Epithelial cell of alveolus of lung (primary cell): ENCODE measurements around the gene PDIA6. TPM values are rescaled to one million over a fixed set of nuclear protein-coding genes. Genes with fewer than 3 reads are reported as not detected.

Experiments
- total RNA-seq: library from RNA; depleted of rRNA; stranded (reverse); fragments of >200 nt; gene quantifications from 2 replicates; pipeline ENCODE4 v1.2.1, GENCODE V29; 2015

The PDIA6 gene
- 205 and 465 TPM in 2 replicates for total RNA-seq

GRCh38 chr2:10812362-10813162, at the start of gene PDIA6:
Gene PDIA6 (minus strand): TSS chr2:10812785. CDS start chr2:10812696, 89 bp downstream.

Other genes starting within 250 kb of the PDIA6 start
- gene NOL10, start 122.8 kb downstream of the PDIA6 start, total RNA-seq, result 17.2 and 28.4 TPM in 2 replicates
- not detected in 2 replicates for gene ATP6V1C2, start 91.2 kb downstream of the PDIA6 start, total RNA-seq
- gene KCNF1, start 99.1 kb upstream of the PDIA6 start, total RNA-seq, result 0.26 and 16.8 TPM in 2 replicates